ENCODE results near the gene VPS18.

The VPS18 gene

DNA sequence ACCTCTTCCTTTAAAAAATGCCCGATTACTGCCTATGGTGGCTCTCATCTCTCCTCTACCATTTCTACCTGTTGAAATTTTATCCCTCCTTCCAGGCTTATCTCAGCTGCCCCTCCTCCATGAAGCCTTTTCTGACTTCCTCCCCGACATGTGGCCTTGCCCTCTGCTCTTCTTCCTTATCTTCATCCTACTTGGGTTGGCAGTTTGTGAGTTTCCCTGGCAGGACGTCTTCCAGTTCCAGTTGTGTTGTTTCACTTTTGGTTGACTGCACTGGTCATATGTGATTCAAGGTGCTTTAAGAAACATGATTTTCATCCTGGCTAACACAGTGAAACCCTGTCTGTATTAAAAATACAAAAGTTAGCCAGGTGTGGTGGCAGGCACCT lies 39.3 kb downstream of the VPS18 start:
- no peak for TF ChIP-seq ZFP3 (CRISPR knock-in tag; IDR thresholded peaks at IDR 0.05)
- TF ChIP-seq ZFP30 (CRISPR knock-in tag; IDR thresholded peaks at IDR 0.05) = no peak
- TF ChIP-seq ZNF8 (CRISPR knock-in tag; IDR thresholded peaks at IDR 0.05) = no peak
- no peak for TF ChIP-seq TCF4 (CRISPR knock-in tag; IDR thresholded peaks at IDR 0.05; ENCODE audit: borderline replicate concordance)
- no peak for TF ChIP-seq CSDC2 (CRISPR knock-in tag; IDR thresholded peaks at IDR 0.05)
- no peak for TF ChIP-seq ISL1 (CRISPR knock-in tag; IDR thresholded peaks at IDR 0.05)
- TF ChIP-seq OSR1 (CRISPR knock-in tag; IDR thresholded peaks at IDR 0.05) = no peak
- TF ChIP-seq TSHZ2 (CRISPR knock-in tag; IDR thresholded peaks at IDR 0.05) = no peak
- no peak for TF ChIP-seq ZC3H10 (CRISPR knock-in tag; IDR thresholded peaks at IDR 0.05)
- TF ChIP-seq ZNF565 (CRISPR knock-in tag; conservative IDR thresholded peaks at IDR 0.05; ENCODE audit: low read depth) = no peak
- TF ChIP-seq ZNF70 (CRISPR knock-in tag; IDR thresholded peaks at IDR 0.05) = no peak
- TF ChIP-seq ESRRG (CRISPR knock-in tag; IDR thresholded peaks at IDR 0.05) = no peak
- TF ChIP-seq ARNTL (CRISPR knock-in tag; IDR thresholded peaks at IDR 0.05; ENCODE audit: borderline replicate concordance, low read depth) = no peak
- no peak for TF ChIP-seq GLIS3 (CRISPR knock-in tag; IDR thresholded peaks at IDR 0.05)
- no peak for TF ChIP-seq SNAI2 (CRISPR knock-in tag; IDR thresholded peaks at IDR 0.05)
- ATAC-seq = no peak

GRCh38 chr15:40934457-40934856 lies 40.2 kb downstream of the VPS18 start:
- TF ChIP-seq ZNF8 (CRISPR knock-in tag; IDR thresholded peaks at IDR 0.05) (no peak), ISL1 (CRISPR knock-in tag; IDR thresholded peaks at IDR 0.05) (no peak)
- no peak for ATAC-seq

- no peak for ATAC-seq
- no peak for TF ChIP-seq ZC3H10 (CRISPR knock-in tag; IDR thresholded peaks at IDR 0.05)
- no peak for TF ChIP-seq POU6F1 (CRISPR knock-in tag; IDR thresholded peaks at IDR 0.05; ENCODE audit: borderline replicate concordance, low read depth)
- TF ChIP-seq CSRNP3 (CRISPR knock-in tag; IDR thresholded peaks at IDR 0.05) = no peak
- no peak for TF ChIP-seq ARNTL (CRISPR knock-in tag; IDR thresholded peaks at IDR 0.05; ENCODE audit: borderline replicate concordance, low read depth)
- no peak for TF ChIP-seq ISL1 (CRISPR knock-in tag; IDR thresholded peaks at IDR 0.05)
- TF ChIP-seq ZNF8 (CRISPR knock-in tag; IDR thresholded peaks at IDR 0.05) = no peak
- TF ChIP-seq TCF4 (CRISPR knock-in tag; IDR thresholded peaks at IDR 0.05; ENCODE audit: borderline replicate concordance) = no peak
- TF ChIP-seq, protein P1, sequence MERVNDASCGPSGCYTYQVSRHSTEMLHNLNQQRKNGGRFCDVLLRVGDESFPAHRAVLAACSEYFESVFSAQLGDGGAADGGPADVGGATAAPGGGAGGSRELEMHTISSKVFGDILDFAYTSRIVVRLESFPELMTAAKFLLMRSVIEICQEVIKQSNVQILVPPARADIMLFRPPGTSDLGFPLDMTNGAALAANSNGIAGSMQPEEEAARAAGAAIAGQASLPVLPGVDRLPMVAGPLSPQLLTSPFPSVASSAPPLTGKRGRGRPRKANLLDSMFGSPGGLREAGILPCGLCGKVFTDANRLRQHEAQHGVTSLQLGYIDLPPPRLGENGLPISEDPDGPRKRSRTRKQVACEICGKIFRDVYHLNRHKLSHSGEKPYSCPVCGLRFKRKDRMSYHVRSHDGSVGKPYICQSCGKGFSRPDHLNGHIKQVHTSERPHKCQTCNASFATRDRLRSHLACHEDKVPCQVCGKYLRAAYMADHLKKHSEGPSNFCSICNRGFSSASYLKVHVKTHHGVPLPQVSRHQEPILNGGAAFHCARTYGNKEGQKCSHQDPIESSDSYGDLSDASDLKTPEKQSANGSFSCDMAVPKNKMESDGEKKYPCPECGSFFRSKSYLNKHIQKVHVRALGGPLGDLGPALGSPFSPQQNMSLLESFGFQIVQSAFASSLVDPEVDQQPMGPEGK (CRISPR knock-in tag; IDR thresholded peaks at IDR 0.05; ENCODE audit: borderline replicate concordance) = no peak
- TF ChIP-seq CSDC2 (CRISPR knock-in tag; IDR thresholded peaks at IDR 0.05) = no peak
- no peak for TF ChIP-seq OSR1 (CRISPR knock-in tag; IDR thresholded peaks at IDR 0.05)
- TF ChIP-seq TSHZ2 (CRISPR knock-in tag; IDR thresholded peaks at IDR 0.05) = no peak
- TF ChIP-seq CREB5 (CRISPR knock-in tag; IDR thresholded peaks at IDR 0.05; ENCODE audit: low read depth) = no peak
- no peak for TF ChIP-seq BACH2 (CRISPR knock-in tag; IDR thresholded peaks at IDR 0.05; ENCODE audit: borderline replicate concordance)
- no peak for TF ChIP-seq GLIS3 (CRISPR knock-in tag; IDR thresholded peaks at IDR 0.05)
- TF ChIP-seq TOX (CRISPR knock-in tag; IDR thresholded peaks at IDR 0.05; ENCODE audit: borderline replicate concordance) = no peak
- TF ChIP-seq ZNF70 (CRISPR knock-in tag; IDR thresholded peaks at IDR 0.05) = no peak
These were observed 42.0 kb downstream of the VPS18 start for GRCh38 chr15:40936234-40936708.

Data from SK-N-SH treated with all-trans-retinoic acid at 6 μM for 48 hours (cell line).